OCI-M1 (cell line): ENCODE results near the gene PROSER3.

ENCODE experiments used
- DNase-seq: peaks from one replicate; lab custom pipeline; 2025; lab: John Stamatoyannopoulos, UW

Gene PROSER3

GRCh38 chr19:35738887-35739229, 19.1 kb upstream of the PROSER3 start:
- DNase-seq, result peak; percentile 33

- DNase-seq, result no peak
Measured at GRCh38 chr19:35739275-35740107, 18.5 kb upstream of the PROSER3 start.

DNA sequence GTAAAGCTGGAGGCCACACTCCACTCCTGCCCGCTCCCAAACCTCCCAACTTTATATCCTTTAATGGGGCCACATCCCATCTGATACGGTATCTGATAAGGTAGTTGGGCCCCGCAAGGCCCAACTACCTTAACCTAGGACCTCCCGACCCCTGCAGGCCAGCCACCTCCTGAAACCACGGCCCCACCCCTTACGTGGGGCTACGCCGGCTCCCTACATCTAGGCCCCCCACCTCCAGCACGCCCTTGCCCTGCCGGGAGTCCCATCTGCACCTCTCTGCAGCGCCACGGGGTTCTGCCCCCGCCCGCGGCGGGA, 17.9 kb upstream of the PROSER3 start:
- DNase-seq, result no peak

GRCh38 chr19:35740423-35741202, 17.4 kb upstream of the PROSER3 start:
- peak; percentile 100 for DNase-seq

DNA sequence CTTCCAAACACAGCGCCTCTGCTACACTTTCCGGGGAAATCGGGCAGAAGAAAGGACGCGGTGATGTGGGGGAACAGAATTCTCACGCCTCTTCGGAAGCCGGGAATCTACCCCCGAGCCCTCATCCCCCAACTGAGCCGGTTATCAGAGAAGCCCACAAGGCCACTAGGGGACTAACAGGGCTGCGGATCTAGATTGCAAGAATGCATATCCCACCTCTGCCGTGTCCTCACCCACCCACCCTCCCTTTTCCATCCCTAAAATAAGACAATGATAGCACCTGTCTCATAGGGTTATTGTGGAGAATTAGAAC, 16.8 kb upstream of the PROSER3 start:
- DNase-seq, result no peak

GRCh38 chr19:35742121-35742724, 15.8 kb upstream of the PROSER3 start, which contains the start of gene IGFLR1:
IGFLR1 (minus strand) TSS chr19:35742452; CDS start chr19:35741180, 1,272 bp downstream.
- peak; percentile 85 for DNase-seq

GRCh38 chr19:35743640-35744429, 14.1 kb upstream of the PROSER3 start:
- DNase-seq, result no peak

- peak; percentile 99 for DNase-seq
Measured at GRCh38 chr19:35744430-35745327, 13.3 kb upstream of the PROSER3 start.

DNA sequence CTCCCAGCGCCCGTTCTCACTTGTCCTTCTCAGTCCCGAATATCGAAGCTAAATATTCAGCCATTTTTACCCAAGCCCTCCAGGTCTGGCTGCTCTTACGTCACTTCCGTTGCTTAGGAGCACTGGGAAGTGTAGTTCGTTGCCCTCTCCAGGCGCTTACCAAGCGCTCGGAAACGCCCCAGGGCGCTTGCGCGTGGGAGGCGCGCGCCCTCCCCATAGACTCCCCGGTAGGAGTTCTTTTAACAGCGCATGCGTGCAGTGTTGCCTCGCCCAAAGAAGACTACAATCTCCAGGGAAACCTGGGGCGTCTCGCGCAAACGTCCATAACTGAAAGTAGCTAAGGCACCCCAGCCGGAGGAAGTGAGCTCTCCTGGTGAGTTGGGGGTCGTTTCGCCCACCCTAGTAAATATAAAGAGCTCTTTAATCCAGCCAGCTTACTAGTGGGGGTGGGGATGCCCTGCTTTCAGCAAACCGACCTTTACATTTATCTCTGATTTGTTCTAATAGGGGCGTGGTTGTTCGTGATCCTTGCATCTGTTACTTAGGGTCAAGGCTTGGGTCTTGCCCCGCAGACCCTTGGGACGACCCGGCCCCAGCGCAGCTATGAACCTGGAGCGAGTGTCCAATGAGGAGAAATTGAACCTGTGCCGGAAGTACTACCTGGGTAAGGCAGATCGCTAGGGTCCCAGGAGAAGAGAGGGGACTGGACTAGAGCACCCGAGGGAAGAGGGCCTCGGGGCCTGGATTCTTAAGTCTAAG, 12.5 kb upstream of the PROSER3 start, which contains the start of the genes PSENEN and U2AF1L4:
TSS of gene PSENEN (plus strand) at position 324 of the 759 bp plus-strand sequence. CDS start at position 604, 280 bp downstream.
TSS of gene U2AF1L4 (minus strand) at position 91 of the 759 bp plus-strand sequence. CDS start at position 64, 27 bp downstream.
- peak; percentile 100 for DNase-seq

DNA sequence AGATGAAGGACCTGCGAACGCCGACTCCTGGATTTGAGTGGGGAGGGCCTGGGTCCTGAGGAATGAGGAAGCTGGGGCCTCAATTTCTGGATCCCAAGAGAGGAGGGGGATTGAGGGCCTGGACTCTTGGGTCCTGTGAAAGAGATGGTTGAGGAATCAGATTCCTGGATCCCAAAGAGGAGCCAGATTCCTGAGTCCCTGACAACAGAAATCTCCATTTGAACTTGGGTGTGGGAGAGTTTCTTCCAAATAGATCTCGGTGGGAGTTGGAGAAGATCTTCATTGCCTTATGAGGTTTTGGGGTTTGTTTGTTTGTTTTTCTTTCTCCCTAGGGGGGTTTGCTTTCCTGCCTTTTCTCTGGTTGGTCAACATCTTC, 11.9 kb upstream of the PROSER3 start:
- DNase-seq, result no peak

GRCh38 chr19:35746531-35746930, 11.4 kb upstream of the PROSER3 start:
- no peak for DNase-seq

DNA sequence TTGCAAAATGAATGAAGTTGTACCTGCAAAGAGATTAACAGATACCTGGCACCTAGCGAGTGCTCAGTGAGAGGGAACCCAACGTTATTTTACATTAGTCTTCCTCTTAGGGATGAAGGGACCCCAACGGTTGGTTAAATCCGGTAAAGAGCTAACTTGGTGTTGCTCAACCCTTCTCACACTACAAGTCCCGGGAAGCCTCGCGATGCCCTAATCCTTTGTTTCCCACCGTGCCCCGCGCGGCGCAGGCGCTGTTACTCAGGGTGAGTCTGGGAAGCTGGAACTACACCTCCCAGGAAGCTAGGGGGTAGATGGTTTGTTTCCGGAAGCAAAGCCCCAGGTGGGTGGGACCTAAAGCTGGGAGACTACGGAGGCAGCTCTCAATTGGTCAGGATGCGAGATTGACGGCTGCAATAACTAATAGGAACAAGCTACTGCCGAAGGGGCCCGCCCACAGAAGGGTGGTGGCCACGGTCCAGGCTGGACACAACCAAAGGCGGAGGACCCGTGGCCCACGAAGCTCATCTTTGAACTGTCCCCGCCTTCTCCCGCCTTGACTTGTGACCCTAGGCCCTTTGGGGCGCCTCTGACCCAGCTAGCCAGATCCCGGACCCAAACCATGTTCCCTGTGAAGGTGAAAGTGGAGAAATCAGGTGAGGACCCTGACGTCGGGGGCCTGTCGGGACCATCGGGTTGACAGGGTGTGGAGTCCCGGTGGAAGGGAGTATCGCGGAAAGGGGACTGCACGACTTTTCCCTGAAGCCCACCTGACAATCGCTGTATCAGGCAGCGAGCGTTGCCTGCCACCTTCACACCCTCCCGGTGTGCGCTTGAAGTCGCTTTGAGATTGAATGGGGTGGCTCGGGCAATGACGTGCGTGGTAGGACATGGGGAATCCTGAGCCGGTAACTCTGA, 9.6 kb upstream of the PROSER3 start, which contains the start of gene LIN37:
TSS of gene LIN37 (plus strand) at position 471 of the 915 bp plus-strand sequence. CDS start at position 620, 149 bp downstream.
- peak; percentile 100 for DNase-seq

DNA sequence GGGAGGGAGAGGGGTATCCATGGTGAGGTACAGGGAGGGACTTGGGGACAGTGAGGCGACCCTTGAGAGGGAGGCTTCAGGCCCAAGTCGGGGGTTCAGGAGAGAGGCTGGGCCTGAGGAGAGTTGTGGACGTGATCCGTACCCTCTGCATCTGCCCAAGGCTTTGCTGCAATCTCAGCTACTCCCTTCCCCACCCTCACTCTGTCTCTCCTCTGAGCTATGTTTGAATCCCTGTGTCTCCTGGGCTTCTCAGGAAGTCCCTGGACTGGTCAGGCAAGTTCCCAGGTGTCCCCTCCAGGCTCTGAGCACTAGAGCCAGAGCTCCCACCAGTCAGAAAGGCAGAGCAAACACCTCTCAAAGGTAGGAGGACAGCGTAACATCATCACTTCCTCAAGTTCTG, 7.8 kb upstream of the PROSER3 start:
- no peak for DNase-seq

DNA sequence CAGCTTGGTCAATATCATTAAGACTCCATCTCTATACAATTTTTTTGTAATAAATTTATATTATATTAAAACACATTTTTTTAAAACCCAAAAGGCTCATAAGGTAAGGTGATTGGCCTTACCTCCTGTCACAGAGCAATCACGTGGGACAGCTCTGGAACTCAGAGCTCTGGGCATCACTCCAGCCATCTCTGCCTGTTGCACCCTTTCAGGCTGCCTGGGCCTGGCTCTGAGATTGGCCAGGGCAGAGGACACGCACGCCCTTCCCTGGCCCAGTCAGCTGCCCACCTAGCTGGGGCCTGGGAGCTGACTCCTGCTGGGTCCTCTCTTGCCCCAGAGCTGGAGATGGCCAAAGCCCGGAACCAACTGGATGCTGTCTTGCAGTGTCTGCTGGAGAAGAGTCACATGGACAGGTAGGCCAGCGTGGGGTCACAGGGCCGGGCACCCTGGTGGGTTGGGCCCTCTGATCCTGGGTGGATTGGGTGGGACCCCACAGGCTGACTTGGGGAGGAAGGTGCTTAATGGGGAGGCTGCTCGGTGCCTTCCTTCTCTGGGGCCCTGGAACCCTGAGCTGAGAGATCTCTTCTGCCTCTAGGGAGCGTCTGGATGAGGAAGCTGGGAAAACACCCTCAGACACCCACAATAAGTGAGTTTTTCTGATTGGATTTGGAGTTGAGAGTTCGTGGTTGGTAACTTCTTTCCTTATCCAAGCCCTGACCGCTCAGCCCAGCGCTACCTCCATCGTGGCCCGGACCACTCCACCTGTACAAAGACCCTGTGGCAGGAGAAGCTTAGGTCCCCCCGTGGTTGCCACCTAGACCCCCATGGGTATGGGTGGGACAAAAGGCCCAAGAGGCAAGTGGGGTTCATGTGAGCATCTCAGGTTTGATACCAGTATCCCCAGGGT, 5.9 kb upstream of the PROSER3 start:
- DNase-seq, result no peak

- DNase-seq, result no peak
Measured at GRCh38 chr19:35752746-35753350, 5.1 kb upstream of the PROSER3 start.

DNA sequence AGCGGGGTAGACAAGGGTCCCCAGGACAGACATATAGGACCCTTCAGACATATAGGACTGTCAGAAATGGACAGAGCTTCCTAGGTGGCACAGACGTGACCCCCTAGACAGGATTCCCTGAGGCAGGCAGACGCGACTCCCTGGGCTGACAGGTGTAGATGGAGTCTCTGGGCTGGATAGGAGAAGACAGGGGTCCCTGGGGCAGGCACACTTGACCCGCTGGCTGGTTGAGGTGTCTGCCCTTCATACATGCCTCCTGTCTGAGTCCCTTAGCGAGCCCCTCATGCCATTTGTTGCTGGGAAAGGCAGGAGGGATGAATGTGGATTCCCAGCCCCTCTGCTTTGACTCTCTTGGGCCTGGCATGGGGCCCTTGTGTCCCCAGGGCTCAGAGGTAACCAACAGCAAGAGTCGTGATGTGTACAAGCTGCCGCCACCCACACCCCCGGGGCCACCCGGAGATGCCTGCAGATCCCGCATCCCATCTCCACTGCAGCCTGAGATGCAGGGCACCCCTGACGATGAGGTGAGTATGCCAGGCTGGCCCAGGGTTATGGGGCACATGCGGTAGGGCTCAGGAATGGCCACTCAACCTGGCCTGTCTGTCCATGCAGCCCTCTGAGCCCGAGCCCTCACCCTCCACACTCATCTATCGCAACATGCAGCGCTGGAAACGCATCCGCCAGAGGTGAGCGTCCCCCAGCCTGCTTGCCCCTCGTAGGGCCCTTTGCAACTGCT, 4.2 kb upstream of the PROSER3 start:
- DNase-seq, result no peak
